SU-DHL-6 (cell line): ENCODE results near the gene GLYR1.

Experiments used
- CTCF ChIP-seq: fragments of 200-600 bp; sonication (generic); IDR thresholded peaks from one replicate; pipeline ENCODE4 v1.5.1; 2017; ENCODE audit warnings: antibody characterized with exemption, mild to moderate bottlenecking, low read length, moderate library complexity; ENCODE audit not compliant: insufficient read depth, poor library complexity, severe bottlenecking
- EZH2phosphoT487 ChIP-seq: fragments of 200-600 bp; sonication (generic), shearing (Covaris generic); conservative IDR thresholded peaks from 2 replicates; pipeline ENCODE4 v1.6.1; 2018; ENCODE audit warnings: mild to moderate bottlenecking, antibody characterized with exemption, low read length, moderate library complexity, mixed read lengths

- TF ChIP-seq CTCF (no peak), EZH2phosphoT487 (no peak)
Observed at GRCh38 chr16:4847774-4848587, 893 bp upstream of the GLYR1 start.
